Measurements from ENCODE around the gene ACSF3. TPM values are rescaled to one million over a fixed set of nuclear protein-coding genes. Genes with fewer than 3 reads are reported as not detected.
A peak's percentile ranks its signal among the peaks of the same experiment; 100 is the strongest.

The ACSF3 gene
- total RNA-seq, 2 experiments from 2014 or later: 53.0 to 53.7 TPM

DNA sequence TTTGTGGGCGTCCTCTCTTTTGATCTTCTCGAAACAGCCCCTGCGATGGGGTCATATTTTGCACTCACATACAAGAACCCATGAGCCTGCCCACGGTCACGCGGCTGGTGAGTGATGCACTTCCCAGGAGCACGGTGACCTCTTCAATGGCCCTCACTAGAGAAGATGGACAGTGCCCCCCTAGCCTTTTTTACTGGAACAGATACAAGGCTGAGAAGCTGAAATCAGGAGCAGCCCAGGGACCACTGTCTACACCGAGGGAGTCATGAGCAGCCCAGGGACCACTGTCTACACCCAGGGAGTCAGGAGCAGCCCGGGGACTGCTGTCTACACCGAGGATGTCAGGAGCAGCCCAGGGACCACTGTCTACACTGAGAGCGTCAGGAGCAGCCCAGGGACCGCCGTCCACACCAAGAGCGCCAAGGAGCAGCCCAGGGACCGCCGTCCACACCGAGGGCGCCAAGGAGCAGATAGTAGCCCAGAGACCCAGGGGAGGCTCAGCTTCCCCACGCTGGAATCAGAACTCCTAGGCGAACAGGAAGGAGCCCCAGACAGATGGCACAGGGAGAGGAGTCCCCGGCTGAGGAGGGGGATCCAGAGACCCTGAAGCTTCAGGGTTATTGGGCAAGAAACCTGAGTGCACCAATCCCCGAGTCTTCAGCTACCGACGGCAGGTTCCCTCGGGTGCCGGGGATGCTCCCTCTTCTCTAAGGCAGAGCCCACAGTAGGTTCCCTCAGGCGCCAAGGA is 23.7 kb downstream of the ACSF3 start:
- H3K27me3 Mint-ChIP-seq: no peaks in the 10 kb centered on the region
- DNase-seq (peak; percentile 22), ATAC-seq (ENCODE audit: low read depth) (no peak)
- no peaks in the 10 kb centered on the region for H3K9me3 Mint-ChIP-seq
- POLR2A ChIA-PET: interaction anchor here (2.0 kb wide), 1 partner anchor 24 kb away, joined by 6 read pairs; the partner anchor contains the start of gene ACSF3
- peaks cover 24% of the 10 kb centered on the region for H3K4me1 Mint-ChIP-seq
- H3K27ac Mint-ChIP-seq: peak overlapping the region; percentile 56
- peaks cover 15% of the 10 kb centered on the region for H3K36me3 Mint-ChIP-seq
- no peak overlapping the region for H3K4me3 Mint-ChIP-seq

DNA sequence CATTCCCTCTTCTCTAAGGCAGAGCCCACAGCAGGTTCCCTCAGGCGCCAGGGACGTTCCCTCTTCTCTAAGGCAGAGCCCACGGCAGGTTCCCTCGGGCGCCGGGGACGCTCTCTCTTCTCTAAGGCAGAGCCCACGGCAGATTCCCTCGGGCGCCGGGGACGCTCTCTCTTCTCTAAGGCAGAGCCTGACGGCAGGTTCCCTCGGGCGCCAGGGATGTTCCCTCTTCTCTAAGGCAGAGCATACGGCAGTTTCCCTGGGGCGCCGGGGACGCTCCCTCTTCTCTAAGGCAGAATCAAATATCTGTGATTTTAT is 24.3 kb downstream of the ACSF3 start:
- no peaks in the 10 kb centered on the region for H3K27me3 Mint-ChIP-seq
- H3K4me3 Mint-ChIP-seq: no peak overlapping the region
- peaks cover 17% of the 10 kb centered on the region for H3K36me3 Mint-ChIP-seq
- H3K27ac Mint-ChIP-seq: no peak overlapping the region
- DNase-seq: no peak
- H3K9me3 Mint-ChIP-seq: no peaks in the 10 kb centered on the region
- ATAC-seq (ENCODE audit: low read depth): no peak
- peaks cover 28% of the 10 kb centered on the region for H3K4me1 Mint-ChIP-seq
- POLR2A ChIA-PET: no interaction called here

DNA sequence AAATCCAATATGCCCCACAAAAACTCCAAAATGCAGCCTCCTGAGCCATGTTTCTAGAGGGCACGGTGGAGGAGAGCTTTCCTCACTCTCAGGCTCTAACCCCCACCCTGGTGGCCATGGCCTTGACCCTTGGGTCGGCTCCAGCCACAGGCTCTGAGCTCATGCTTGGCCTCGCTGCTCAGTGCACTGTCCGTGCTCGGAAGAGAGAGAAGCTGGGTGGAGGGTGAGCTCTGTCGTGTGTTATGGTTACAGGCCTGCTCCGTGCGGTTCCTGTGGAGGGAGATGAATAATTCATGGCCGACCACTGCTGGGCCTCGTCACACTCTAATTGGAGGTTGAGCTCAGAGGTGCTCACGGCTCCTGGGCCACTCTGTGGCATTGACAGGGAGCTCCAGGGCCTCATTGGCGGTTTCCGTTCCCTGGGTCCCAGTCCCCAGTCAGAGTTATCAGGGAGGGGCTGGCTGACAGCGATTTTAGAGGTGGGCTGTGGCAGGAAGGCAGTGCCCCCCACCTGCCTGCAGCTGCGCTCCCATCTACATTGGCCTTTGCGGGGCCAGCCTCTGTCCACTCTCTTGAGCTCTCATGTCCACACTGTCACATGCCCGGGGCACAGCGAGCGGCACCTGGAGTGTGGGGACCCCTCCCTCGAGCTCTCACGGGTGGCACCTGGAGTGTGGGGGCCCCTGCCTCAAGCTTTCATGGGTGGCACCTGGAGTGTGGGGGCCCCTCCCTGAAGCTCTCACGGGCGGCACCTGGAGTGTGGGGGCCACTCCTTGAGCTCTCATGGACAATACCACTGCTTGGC is 24.9 kb downstream of the ACSF3 start:
- H3K4me1 Mint-ChIP-seq: peaks cover 29% of the 10 kb centered on the region
- no peak overlapping the region for H3K4me3 Mint-ChIP-seq
- H3K36me3 Mint-ChIP-seq: peaks cover 19% of the 10 kb centered on the region
- peak; percentile 21 for DNase-seq
- no peak overlapping the region for H3K27ac Mint-ChIP-seq
- H3K27me3 Mint-ChIP-seq: no peaks in the 10 kb centered on the region
- no peaks in the 10 kb centered on the region for H3K9me3 Mint-ChIP-seq
- ATAC-seq (ENCODE audit: low read depth): no peak
- POLR2A ChIA-PET: interaction anchor here (0.6 kb wide), 1 partner anchor 21 kb away, joined by 3 read pairs; no protein-coding TSS in a partner anchor

DNA sequence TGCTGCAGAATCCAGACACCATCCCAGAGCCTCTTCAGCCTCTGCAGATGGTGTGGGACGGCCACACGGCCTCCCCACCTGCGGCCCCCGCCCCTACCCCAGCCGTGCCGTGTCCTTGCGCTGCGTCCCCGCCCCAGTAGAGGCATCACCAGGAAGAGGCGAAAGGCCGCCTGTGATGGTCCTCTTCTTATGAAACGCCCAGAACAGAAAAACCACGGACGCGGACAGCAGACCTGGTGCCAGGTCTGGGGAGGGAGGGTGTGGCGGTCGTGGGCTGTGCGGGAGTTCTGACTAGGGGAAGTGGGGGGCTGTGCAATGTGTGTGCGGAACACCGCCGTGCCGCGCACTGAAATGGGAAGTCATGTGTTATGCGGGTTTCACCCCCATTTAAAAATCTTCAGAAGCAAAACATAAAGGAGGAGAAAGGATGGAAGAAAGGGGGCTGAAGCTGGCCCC is 25.5 kb downstream of the ACSF3 start:
- Mint-ChIP-seq H3K27me3 (no peaks in the 10 kb centered on the region), H3K27ac (no peak overlapping the region)

DNA sequence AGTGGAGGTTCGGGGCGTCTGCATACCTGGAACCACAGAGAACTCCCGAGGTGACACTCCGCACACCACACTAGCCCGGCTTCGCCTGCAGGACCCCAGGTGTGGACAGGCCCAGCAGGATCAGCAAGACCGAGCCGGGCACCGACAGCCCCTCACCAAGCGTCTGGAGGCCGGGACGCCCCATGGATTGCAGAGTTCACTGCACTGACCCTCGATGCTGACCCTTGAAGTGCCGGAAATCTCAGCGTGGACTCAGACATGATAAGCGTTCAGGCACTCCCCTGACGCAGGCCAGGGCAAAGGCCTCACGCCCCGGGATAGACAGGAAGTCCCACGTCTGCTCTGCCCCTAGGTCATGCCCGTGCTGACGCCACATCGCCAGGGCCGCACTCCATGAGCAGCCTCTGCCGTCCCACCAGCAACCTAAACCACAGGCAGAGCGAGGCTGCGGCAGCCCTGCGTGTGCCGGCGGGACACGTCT is 26.0 kb downstream of the ACSF3 start:
- H3K36me3 Mint-ChIP-seq: peaks cover 28% of the 10 kb centered on the region
- no peak overlapping the region for H3K27ac Mint-ChIP-seq
- peak; percentile 25 for DNase-seq
- no peaks in the 10 kb centered on the region for H3K27me3 Mint-ChIP-seq
- ATAC-seq (ENCODE audit: low read depth): no peak
- H3K4me1 Mint-ChIP-seq: peaks cover 22% of the 10 kb centered on the region
- POLR2A ChIA-PET: no interaction called here
- no peak overlapping the region for H3K4me3 Mint-ChIP-seq
- H3K9me3 Mint-ChIP-seq: no peaks in the 10 kb centered on the region

More for the DNA sequence above, 25.5 kb downstream of the ACSF3 start:
- Mint-ChIP-seq H3K4me1 (peaks cover 26% of the 10 kb centered on the region), H3K36me3 (peaks cover 23% of the 10 kb centered on the region), H3K4me3 (no peak overlapping the region), H3K9me3 (no peaks in the 10 kb centered on the region)
- DNase-seq (peak; percentile 26), ATAC-seq (ENCODE audit: low read depth) (no peak)
- POLR2A ChIA-PET: interaction anchor here (0.6 kb wide), 1 partner anchor 22 kb away, joined by 3 read pairs; no protein-coding TSS in a partner anchor

DNA sequence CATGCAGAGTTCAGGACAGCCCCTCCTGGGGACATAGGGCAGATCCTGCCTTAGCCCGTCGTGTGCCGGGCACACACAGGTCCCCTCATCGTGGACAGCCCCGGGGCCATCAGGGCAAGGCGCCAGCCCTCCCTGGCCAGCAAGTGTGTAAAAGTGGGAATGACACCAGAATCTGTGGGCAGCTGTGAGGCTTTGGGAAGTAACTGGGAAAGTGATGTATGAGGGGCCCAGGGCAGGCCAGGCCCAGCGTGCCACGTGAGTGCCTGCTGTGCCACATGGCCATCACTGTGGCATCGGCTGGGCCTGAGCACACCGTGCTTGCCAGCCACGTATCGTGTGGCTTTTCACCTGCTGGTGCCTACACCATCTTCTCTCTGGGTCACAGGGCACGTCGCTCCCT is 26.6 kb downstream of the ACSF3 start:
- Mint-ChIP-seq H3K27me3 (no peaks in the 10 kb centered on the region), H3K27ac (peak overlapping the region; percentile 69)

DNA sequence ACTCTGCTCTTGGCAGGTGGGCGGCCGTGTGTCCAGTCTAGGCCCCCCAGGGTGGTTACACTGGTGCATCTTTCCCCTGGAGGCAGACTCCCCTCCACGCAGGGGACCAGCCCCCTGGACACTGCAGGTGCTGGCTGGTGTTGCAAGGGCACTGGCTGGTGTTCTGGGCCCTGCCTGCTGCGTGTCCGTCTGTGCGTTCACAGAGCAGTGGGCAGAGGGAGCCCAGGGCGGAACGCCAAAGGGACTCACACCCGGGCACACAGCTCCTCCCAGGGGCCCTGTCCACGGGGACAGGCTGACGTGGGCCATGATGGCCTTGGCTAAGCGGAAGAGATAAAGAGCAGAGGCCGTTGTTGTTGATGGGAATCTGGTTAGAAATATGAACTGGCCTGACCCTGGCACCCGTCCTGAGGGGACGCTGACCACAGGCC is 27.3 kb downstream of the ACSF3 start:
- ATAC-seq (ENCODE audit: low read depth) (no peak), DNase-seq (peak; percentile 25)
- Mint-ChIP-seq H3K9me3 (no peaks in the 10 kb centered on the region), H3K27me3 (no peaks in the 10 kb centered on the region), H3K36me3 (peaks cover 31% of the 10 kb centered on the region), H3K27ac (no peak overlapping the region), H3K4me1 (peaks cover 10% of the 10 kb centered on the region), H3K4me3 (no peak overlapping the region)
- POLR2A ChIA-PET: no interaction called here

More for the DNA sequence above, 26.6 kb downstream of the ACSF3 start:
- no peak for ATAC-seq (ENCODE audit: low read depth)
- Mint-ChIP-seq H3K4me3 (no peak overlapping the region), H3K4me1 (peaks cover 16% of the 10 kb centered on the region), H3K36me3 (peaks cover 25% of the 10 kb centered on the region), H3K9me3 (no peaks in the 10 kb centered on the region)
- POLR2A ChIA-PET: no interaction called here
- no peak for DNase-seq

DNA sequence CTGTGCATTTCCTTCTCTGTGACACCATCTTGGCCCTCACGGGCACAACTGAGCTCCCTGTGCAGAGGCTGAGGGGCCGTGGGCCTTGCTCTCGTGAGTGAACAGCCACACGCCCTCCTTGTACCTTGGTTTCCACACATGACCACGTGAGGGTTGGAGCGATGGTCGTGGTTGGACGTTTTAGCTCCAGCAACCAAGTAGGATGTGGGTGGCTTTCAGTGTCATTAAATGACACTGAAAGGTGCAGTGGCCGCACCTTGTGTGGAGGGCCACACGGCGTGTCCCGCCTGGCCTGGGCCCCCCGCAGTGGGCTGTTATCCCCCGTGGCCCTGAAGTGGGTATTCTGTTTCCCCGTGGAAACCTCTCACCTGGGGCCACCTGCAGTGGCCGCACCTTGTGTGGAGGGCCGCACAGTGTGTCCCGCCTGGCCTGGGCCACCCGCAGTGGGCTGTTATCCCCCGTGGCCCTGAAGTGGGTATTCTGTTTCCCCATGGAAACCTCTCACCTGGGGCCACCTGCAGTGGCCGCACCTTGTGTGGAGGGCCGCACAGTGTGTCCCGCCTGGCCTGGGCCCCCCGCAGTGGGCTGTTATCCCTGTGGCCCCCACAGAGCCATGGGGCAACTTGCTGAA is 28.2 kb downstream of the ACSF3 start:
- no peaks in the 10 kb centered on the region for H3K9me3 Mint-ChIP-seq
- ATAC-seq (ENCODE audit: low read depth): no peak
- POLR2A ChIA-PET: no interaction called here
- H3K4me3 Mint-ChIP-seq: no peak overlapping the region
- H3K27ac Mint-ChIP-seq: no peak overlapping the region
- no peaks in the 10 kb centered on the region for H3K27me3 Mint-ChIP-seq
- peaks cover 33% of the 10 kb centered on the region for H3K36me3 Mint-ChIP-seq
- DNase-seq: peak; percentile 24
- H3K4me1 Mint-ChIP-seq: peaks cover 7% of the 10 kb centered on the region

DNA sequence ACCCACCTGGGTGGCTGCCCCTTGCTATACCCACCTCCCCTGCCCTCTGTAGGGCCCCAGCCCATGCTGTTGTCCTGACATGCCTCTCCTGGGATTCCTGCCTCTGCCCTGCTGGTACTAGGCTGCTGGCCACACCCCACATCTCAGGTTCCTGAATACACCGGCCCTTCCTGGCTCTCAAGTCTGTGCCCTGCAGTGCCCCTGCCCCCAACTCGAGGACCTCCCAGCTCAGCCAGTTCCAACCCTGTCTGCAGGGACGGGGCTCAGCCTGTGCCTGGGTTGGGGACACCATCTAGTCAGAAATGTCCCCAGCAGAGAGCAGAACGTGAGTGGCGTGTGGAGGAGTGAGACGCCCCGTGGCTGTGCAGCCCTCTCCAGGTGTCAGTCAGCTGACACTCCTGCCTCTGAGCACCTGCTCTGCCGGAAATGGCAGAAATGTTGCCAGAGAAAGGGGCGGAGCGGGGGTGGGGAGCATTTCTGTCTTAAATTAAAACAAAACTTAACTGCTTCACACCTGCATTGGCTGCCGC is 28.7 kb downstream of the ACSF3 start:
- peaks cover 7% of the 10 kb centered on the region for H3K4me1 Mint-ChIP-seq
- H3K27me3 Mint-ChIP-seq: no peaks in the 10 kb centered on the region
- peak overlapping the region; percentile 70 for H3K27ac Mint-ChIP-seq
- no peak overlapping the region for H3K4me3 Mint-ChIP-seq
- no peaks in the 10 kb centered on the region for H3K9me3 Mint-ChIP-seq
- DNase-seq: peak; percentile 39
- ATAC-seq (ENCODE audit: low read depth): peak; percentile 73
- POLR2A ChIA-PET: no interaction called here
- peaks cover 29% of the 10 kb centered on the region for H3K36me3 Mint-ChIP-seq

DNA sequence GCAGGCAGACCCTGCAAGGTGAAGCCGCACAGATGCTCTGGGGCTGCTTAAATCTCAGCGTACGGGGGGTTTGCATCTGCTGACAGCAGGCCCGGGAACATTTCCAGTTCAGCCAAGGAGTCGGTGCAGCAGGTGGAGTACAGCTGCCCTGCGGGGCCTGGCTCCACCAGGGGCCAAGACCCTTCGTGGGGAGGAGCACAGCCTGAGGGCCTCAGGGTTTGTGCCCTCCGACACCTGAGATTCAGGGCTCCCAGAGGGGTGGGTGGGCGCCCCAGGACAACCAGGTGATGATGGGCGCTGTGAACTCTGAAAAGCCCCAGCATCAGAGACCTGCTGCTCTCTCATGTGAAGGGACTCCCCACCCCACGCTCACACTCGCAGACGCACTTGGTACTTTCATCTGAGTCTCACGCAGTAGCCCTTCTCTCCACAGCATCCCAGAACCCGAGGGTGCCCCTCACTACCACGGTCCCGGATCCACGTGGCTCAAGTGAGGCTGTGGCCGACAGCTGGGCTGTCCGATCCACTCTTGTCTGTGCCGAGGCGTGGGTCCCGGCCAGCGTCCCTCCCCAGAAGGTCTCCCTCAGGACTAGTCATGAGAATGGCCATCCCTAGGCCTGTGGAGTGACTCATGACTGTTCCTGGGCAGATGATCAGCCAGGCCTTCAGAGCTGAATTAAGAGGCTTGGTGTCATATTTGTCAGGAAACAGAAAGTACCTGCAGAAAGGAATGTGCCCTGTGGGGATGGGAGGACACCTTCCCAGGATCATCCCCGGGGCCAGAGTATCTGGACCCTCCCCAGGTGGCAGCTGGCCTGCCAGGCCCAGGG is 29.6 kb downstream of the ACSF3 start:
- DNase-seq: peak; percentile 20
- peaks cover 7% of the 10 kb centered on the region for H3K4me1 Mint-ChIP-seq

DNA sequence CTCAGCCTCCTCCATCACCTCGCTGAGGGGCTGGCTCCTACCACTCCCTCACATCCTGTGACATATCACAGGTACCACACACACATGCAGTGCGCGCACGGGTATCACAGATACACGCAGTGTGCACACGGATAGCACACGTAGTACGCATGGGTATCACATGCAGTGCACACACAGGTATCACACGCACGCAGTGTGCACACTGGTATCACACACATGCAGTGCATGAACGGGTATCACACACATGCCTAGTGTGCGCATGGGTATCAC is 30.1 kb downstream of the ACSF3 start:
- Mint-ChIP-seq H3K4me3 (no peak overlapping the region), H3K36me3 (peaks cover 33% of the 10 kb centered on the region), H3K27me3 (no peaks in the 10 kb centered on the region), H3K9me3 (no peaks in the 10 kb centered on the region), H3K27ac (no peak overlapping the region), H3K4me1 (peaks cover 7% of the 10 kb centered on the region)
- DNase-seq: peak; percentile 25
- no peak for ATAC-seq (ENCODE audit: low read depth)
- POLR2A ChIA-PET: no interaction called here

More for the DNA sequence above, 29.6 kb downstream of the ACSF3 start:
- peaks cover 29% of the 10 kb centered on the region for H3K36me3 Mint-ChIP-seq
- H3K4me3 Mint-ChIP-seq: no peak overlapping the region
- no peaks in the 10 kb centered on the region for H3K9me3 Mint-ChIP-seq
- POLR2A ChIA-PET: no interaction called here
- peak overlapping the region; percentile 70 for H3K27ac Mint-ChIP-seq
- H3K27me3 Mint-ChIP-seq: no peaks in the 10 kb centered on the region
- ATAC-seq (ENCODE audit: low read depth): no peak

DNA sequence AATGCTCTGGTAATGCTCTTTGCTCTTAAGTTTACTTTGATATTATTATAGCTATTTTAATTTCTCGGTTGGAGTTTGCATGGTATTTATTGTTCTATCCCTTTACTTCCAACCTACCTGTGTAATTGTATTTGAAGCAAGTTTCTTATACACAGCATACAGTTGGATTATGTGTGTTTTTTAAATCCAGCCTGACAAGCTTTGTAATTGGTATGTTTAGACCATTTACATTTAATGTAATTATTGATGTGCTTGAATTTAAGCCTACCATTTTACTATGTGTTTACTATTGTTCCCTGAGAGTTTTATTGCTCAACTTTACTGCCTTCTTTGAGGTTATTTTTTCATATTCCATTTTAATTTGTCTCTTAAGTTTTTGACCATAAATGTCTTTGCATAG is 35.7 kb downstream of the ACSF3 start:
- Mint-ChIP-seq H3K9me3 (no peaks in the 10 kb centered on the region), H3K4me3 (no peak overlapping the region), H3K27ac (no peak overlapping the region), H3K27me3 (no peaks in the 10 kb centered on the region), H3K4me1 (no peaks in the 10 kb centered on the region), H3K36me3 (peaks cover 39% of the 10 kb centered on the region)
- ATAC-seq (ENCODE audit: low read depth): no peak
- no peak for DNase-seq
- POLR2A ChIA-PET: no interaction called here

DNA sequence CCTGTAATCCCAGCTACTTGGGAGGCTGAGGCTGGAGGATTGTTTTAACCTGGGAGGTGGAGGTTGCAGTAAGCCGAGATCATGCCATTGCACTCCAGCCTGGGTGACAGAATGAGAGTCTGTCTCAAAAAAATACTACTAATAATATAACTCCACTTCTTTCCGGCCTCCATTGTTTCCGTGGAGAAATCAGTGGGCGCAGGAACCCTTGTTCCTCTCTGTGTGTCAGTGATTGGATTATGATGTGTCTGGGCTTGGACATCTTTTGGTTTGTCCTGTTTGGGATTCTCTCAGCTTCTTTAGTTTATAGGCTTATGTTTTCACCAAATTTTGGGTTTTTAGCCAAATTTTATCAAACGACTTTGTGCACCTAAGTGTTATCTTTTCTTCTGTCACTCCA is 36.8 kb downstream of the ACSF3 start:
- Mint-ChIP-seq H3K36me3 (peaks cover 35% of the 10 kb centered on the region), H3K9me3 (no peaks in the 10 kb centered on the region), H3K4me1 (peaks cover 3% of the 10 kb centered on the region), H3K27me3 (no peaks in the 10 kb centered on the region), H3K4me3 (no peak overlapping the region), H3K27ac (no peak overlapping the region)
- ATAC-seq (ENCODE audit: low read depth) (no peak), DNase-seq (no peak)
- POLR2A ChIA-PET: no interaction called here

Measured in activated naive CD8-positive, alpha-beta T cell treated with anti-CD3 and anti-CD28 coated beads, Interleukin-2, amount 10 ng/mL, durations not matched to agents 7 days and 5 days (primary cell).